ENCODE results near the gene CACNA2D2.

Gene CACNA2D2

GRCh38 chr3:50494126-50494525, 9.3 kb downstream of the CACNA2D2 start:
- DNase-seq = no peak

DNA sequence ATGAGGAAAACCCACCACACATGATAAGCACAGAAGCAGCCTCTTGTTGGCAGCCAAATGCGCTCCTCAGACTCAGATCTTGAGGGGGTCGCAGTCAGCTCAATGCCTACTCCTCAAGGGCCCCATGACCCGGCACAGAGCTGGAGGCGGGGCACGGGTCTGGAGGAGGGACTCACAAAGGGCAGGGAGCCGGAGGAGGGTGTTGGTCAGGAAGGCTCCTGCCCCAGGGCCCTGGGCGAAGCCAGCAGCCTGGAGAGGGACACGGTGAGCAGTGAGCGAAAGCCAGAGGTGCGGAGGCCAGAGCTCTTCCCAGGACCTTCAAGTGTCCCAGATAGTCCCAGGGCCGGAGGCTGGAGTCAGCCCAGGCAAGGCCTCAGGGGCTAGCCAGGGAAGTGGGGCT, 9.8 kb downstream of the CACNA2D2 start:
- no peak for DNase-seq

- DNase-seq = no peak
These were observed 10.3 kb downstream of the CACNA2D2 start for GRCh38 chr3:50493086-50493485.

DNA sequence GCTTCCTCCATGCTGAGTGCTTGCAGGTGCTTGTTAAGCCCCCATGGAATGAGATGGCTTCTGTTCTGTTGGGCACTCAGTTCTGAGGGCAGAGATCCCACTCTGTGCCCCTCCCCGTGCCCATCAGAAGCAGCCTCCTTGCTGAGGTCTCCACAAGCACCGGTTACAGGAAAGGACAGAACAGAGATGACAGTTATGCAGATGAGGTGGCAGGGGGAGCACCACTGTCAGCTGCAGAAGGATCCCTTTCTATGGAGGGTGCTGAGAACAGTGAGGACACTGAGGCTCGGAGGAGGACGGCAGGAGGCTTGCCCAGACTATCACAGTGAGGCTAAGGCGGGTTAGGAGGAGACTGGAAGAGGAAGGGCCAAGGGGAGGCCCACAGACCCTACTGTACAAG, 12.4 kb downstream of the CACNA2D2 start:
- DNase-seq = no peak

- DNase-seq = no peak
These were observed 13.0 kb downstream of the CACNA2D2 start for GRCh38 chr3:50490424-50490823.

DNA sequence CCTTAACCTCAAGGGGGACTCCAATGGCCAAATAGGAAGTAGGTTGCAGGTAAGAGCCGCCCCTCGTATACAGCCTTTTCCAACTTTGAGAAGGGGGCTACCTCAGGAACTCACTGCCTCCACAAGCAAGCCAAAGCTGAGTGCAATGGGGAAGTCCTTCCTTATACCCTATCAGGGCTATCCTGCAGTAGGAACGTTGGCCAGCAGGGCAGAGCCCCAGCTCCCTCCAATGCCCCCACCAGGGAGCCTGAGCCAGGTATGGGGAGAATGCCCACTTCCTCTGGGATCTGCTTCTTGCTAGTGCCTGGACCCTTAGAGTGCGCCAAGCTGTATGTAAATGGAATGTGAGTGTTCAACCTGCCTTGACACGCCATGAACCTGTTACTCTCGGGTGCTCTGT, 16.3 kb downstream of the CACNA2D2 start:
- no peak for DNase-seq

GRCh38 chr3:50486219-50486888, 17.1 kb downstream of the CACNA2D2 start:
- no peak for DNase-seq

- DNase-seq = no peak
These were observed 18.7 kb downstream of the CACNA2D2 start for GRCh38 chr3:50484722-50485121.

DNA sequence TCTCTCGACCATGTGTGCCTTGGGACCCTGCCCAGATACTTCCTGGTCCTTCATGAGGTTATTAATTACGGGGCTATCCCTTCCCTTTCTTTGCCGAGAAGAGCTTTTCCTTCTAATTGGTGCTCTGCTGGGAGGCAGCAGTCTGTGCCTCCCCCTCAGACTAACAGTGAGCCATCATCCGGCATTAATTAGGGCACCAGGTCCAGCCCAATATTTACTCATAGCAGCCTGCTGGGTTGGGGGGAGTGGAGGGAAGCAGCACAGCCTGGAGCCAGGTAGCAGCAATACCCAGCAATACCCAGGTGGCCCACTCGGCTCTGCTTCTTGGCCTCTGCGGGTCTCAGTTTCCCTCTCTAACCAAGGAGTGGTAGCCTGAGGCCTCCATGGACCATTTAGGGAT, 20.1 kb downstream of the CACNA2D2 start:
- no peak for DNase-seq

- no peak for DNase-seq
These were observed 21.4 kb downstream of the CACNA2D2 start for GRCh38 chr3:50481992-50482391.

DNA sequence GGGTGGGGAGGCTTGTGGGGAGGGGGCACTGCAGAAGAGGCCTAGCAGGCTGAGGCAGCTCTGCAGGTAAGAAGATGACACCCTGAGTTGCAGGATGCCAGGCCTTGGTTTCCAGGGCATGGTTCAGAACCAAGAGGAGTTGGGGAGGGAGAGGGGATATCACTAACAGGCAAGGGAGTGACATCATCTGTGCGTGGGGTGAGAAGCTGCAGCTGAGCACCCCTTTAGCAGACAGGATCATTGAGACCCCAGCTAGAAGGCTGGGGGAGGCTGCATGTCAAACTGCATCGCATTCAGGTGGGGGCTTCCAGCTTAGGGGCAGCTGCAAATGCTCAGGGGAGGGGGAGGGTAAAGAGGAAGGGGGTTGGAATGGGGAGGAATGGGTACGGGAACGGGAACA, 23.0 kb downstream of the CACNA2D2 start:
- DNase-seq = no peak

DNA sequence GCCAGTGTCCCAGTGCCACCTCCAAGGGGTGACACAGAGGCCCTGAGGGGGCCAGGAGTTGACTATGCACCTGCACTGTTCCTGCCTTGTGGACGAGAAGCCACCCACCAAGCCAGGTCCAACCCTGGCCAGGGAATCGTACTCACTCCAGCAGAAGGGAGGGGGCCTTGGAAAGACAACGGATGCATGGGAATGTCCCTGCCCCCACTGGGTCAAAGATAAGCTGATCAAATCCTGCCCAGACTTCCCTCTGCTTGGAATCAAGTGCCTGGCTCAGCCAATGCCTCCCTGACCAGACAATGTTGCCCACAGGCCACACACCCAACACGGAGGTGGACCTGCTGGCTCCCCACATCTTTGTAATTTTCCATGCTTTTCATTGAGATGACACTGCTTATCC, 23.9 kb downstream of the CACNA2D2 start:
- no peak for DNase-seq

GRCh38 chr3:50478671-50479260, 24.7 kb downstream of the CACNA2D2 start:
- DNase-seq = no peak

GRCh38 chr3:50478051-50478450, 25.4 kb downstream of the CACNA2D2 start:
- DNase-seq = no peak

DNA sequence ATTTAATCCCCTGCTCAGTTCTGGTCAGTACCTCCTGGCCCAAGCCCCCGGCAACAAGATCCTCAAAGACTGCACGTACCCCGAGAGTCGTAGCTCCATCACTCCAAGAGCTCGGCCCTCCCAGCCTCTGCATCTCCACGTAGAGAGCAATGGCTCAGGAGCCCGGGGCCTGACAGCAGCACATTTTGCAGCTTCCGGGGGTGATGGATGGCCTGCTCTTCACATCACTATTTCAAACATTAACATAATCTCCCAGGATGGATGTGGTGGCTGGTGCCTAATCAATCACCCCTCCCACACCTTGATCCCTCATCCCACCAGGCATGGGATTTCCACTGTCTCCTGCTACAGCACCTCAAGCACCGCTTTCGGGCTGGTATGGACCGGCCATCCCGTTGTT, 28.1 kb downstream of the CACNA2D2 start:
- DNase-seq = no peak

DNA sequence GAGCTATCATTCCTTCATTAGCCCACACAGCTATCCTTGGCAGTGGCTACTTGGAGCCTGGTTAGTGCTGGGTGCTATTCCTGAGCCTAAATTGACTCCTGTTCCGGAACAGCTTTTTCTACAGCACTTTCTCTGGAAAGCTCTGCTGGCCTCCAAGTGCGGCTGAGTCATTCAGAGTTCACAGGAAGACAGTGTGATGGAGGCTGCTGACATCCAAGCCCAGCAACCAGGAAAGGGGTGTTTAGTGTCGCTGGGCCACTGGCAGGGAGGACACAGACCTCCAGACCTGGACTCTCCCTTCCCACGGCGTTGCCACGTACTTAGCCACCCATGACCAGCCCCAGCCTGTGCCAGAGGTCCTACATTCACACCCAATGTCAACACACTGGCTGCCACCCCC, 28.7 kb downstream of the CACNA2D2 start:
- no peak for DNase-seq

DNA sequence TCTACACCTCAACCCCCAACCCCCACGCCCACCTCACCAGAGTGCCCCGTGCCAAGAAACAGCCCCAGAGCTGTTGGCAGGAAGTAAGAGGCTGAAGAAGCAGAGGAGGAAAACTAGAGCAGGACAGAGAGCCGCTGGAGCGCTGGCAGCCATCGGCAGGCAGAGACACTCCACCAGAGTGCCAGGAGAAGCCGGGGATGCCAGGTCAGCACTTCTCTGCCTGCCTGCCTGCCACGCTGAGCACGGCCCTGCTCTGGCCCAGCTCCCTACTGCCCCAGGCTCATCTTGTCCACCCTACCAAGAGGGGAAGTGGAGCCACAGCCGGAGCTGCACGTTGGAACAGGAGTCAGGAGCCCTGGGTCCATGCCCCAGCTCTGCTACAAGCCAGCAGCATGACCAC, 29.7 kb downstream of the CACNA2D2 start:
- DNase-seq = no peak

DNA sequence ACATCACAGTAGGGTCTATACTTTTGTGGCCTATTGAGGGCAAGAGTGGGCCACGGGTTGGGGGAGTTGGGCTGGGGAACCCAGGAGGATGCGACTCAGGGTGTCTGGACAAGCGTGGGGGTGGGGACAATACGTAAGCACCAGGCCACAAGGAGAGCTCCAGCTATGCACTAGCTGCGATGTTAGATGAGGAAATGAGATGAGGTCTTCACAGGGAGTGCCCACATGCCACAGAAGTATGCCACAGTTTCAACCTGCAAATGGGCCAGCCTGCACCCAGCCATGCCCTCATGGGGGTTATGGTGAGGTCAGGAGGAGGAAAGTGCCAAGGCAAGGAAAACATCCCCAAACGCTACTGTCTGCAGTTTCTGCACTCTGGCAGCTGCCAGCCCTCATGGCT, 30.5 kb downstream of the CACNA2D2 start:
- DNase-seq = no peak

GRCh38 chr3:50470658-50471057, 32.8 kb downstream of the CACNA2D2 start:
- no peak for DNase-seq

DNA sequence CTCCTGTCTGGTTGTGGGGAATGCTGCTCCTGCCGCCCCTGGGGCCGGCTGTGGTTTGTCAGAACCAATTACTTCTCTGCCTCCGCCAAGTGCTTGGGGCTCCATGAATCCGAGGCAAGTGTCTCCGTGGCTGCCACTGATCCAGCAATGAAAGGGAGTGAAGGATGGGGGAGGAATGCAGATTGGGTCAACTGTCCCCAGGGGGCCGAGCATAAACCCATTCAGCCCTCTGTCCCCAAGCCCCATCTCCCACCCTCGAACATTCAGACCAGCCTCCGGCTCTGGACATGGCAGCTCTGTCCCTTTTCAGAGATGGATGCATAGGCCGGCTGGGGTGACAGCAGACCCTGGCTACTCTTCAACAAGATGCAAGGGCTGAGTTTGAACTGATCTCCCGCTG, 35.5 kb downstream of the CACNA2D2 start:
- DNase-seq = no peak

DNA sequence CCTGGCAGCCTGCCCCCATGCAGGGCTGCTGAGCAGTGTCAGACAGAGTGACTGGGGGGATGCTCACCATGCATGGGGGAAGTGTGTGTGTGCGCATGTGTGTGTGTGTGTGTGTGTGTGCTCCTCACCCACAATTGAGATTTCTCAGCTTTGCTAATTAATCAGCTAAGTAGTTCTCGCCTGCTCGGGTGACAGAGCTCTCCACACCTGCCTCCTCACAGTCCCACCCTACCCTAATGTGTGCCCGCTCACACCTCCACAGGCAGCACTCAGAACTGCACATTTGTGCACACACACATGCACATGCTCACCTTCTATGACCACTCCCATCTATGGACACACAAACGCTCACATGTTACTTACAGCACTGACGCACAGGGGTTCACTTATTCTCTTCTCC, 37.3 kb downstream of the CACNA2D2 start:
- DNase-seq = no peak

DNA sequence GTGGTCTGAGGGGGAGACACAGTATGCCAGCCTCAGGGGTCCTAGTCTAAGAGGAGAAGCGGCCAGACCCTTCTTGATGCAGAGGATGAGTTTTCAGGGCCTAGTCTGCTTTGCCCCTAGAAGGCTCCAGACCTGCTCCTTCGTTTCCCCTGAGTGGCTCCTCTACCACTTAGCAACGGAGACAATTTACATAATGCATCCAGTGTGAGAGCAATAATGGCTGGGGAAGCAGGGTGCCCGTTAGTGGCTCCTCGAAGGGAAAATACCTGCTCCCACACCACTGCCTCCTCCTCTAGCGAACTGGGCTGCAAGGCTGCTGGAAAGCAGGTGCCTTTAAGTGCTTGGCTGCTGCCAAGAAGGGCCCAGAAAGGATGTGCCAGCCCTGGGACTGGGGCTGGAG, 38.9 kb downstream of the CACNA2D2 start:
- no peak for DNase-seq

DNA sequence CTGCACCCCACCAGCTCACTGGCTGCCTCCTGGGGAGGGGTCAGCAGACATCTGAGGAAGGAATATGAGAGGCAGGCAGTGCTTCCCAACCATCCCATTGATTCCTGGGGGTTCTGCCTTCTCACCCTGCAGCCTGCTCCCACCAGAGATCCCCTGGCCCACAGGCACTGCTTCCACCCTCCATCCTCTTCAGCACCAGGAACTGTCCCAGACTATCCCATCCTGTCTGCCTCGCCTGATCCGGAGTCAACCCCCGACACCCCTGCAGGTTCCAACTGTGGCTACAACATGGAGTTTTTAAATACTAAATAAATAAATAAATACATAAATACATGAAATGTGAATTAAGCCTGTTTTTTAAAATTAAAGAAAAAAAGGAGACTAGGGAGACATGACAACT, 43.6 kb downstream of the CACNA2D2 start:
- DNase-seq = no peak

GRCh38 chr3:50457988-50458387, 45.4 kb downstream of the CACNA2D2 start:
- DNase-seq = no peak

Measured in NCI-H226 (cell line).